HuH-7 (cell line): ENCODE results near the gene KCNJ15.

ENCODE experiments used
- DNase-seq: peaks from one replicate; pipeline ENCODE4 v3.0.0; 2011; ENCODE audit warnings: low spot score

KCNJ15 gene

GRCh38 chr21:38355992-38356781 is 99.4 kb downstream of the KCNJ15 start:
- DNase-seq = peak; percentile 73
